Endodermal cell (in vitro differentiated cells): Measurements from ENCODE around the gene SRP9. TPM values are rescaled to one million over a fixed set of nuclear protein-coding genes. Genes with fewer than 3 reads are reported as not detected.

Experiments used
- DNase-seq: peaks from one replicate; pipeline ENCODE4 v3.0.0-alpha.2; 2017
- H3K27ac ChIP-seq: 2 replicates; pipeline ENCODE4 v1.5.1; 2013; ENCODE audit warnings: mild to moderate bottlenecking, low read depth, low read length, moderate library complexity
- H3K27me3 ChIP-seq: 2 replicates; pipeline ENCODE4 v1.6.1; 2013; ENCODE audit warnings: mild to moderate bottlenecking, low read length, moderate library complexity; ENCODE audit not compliant: insufficient read depth, control insufficient read depth, poor library complexity, severe bottlenecking
- H3K36me3 ChIP-seq: 2 replicates; pipeline ENCODE4 v1.7.0; 2013; ENCODE audit warnings: mild to moderate bottlenecking, low read length, moderate library complexity; ENCODE audit not compliant: control insufficient read depth, insufficient read depth
- H3K4me1 ChIP-seq: one replicate; pipeline ENCODE4 v1.7.0; 2013; ENCODE audit warnings: low read length; ENCODE audit not compliant: control insufficient read depth, insufficient read depth
- H3K4me3 ChIP-seq: 2 replicates; pipeline ENCODE4 v1.5.1; 2013; ENCODE audit warnings: mild to moderate bottlenecking, low read length, moderate library complexity
- H3K9ac ChIP-seq: 2 replicates; pipeline ENCODE4 v1.6.1; 2013; ENCODE audit warnings: mild to moderate bottlenecking, low read length, moderate library complexity; ENCODE audit not compliant: poor library complexity, severe bottlenecking; ENCODE audit errors: extremely low read depth
- H3K9me3 ChIP-seq: 2 replicates; pipeline ENCODE4 v1.6.1; 2013; ENCODE audit warnings: mild to moderate bottlenecking, low read length, moderate library complexity; ENCODE audit not compliant: control insufficient read depth
- H3K27ac Mint-ChIP-seq: 2 replicates; pipeline ENCODE4 v1.8.0; 2020; ENCODE audit warnings: mixed read lengths
- H3K27me3 Mint-ChIP-seq: 2 replicates; pipeline ENCODE4 v1.8.0; 2021; ENCODE audit warnings: mild to moderate bottlenecking, mixed read lengths; ENCODE audit not compliant: insufficient read depth
- H3K36me3 Mint-ChIP-seq: 2 replicates; pipeline ENCODE4 v1.8.0; 2020; ENCODE audit warnings: low read depth, mixed read lengths
- H3K4me1 Mint-ChIP-seq: 2 replicates; pipeline ENCODE4 v1.8.0; 2020; ENCODE audit warnings: mixed read lengths
- H3K4me3 Mint-ChIP-seq: 2 replicates; pipeline ENCODE4 v1.8.0; 2020; ENCODE audit warnings: mild to moderate bottlenecking, moderate library complexity, mixed read lengths
- H3K9me3 Mint-ChIP-seq: 2 replicates; pipeline ENCODE4 v1.8.0; 2020; ENCODE audit warnings: mild to moderate bottlenecking, mixed read lengths
- CTCF ChIP-seq: fragments of 200-600 bp; sonication (generic); conservative IDR thresholded peaks from 2 replicates; pipeline ENCODE4 v1.5.0; 2021; ENCODE audit warnings: antibody characterized with exemption, mild to moderate bottlenecking
- WGBS, 2 experiments: methylation state at CpG; one replicate each; pipeline versions ENCODE4 v1.1.5 to v1.1.7; 2013; ENCODE audit warnings: missing lambda C conversion rate in 2 of 2, mixed read lengths in 1 of 2; ENCODE audit not compliant: insufficient coverage in 1 of 2, insufficient read length in 1 of 2; 5-methylcytosine and 5-hydroxymethylcytosine counted together
- total RNA-seq, 2 donors: library from RNA; stranded (reverse); fragmentation: NEBNext Ultra II Directional in 1 of 2; extraction: Animal tissue kit (Norgen Biotek cat#: 25700) in 1 of 2; gene quantifications; 2 replicates in 1 of 2; 3 replicates in 1 of 2; pipeline ENCODE4 v1.2.1, GENCODE V29; 2021

SRP9 gene
- total RNA-seq, 2 donors from 2014 or later: 286 to 319 TPM

GRCh38 chr1:225815526-225816178 lies 38.0 kb downstream of the SRP9 start:
- H3K4me1 Mint-ChIP-seq: peaks cover 49% of the 10 kb centered on the region
- peaks cover 28% of the 10 kb centered on the region for H3K4me1 ChIP-seq
- no peaks in the 10 kb centered on the region for H3K9me3 ChIP-seq
- H3K27me3 Mint-ChIP-seq: no peaks in the 10 kb centered on the region
- H3K27ac Mint-ChIP-seq: peak overlapping the region; percentile 20
- H3K27ac ChIP-seq: no peak overlapping the region
- no peak overlapping the region for H3K9ac ChIP-seq
- 92 to 94% methylated on average over 13 to 17 of the region's 17 CpGs for WGBS, 2 experiments
- H3K9me3 Mint-ChIP-seq: no peaks in the 10 kb centered on the region
- no peak overlapping the region for H3K4me3 ChIP-seq
- H3K36me3 Mint-ChIP-seq: peaks cover 27% of the 10 kb centered on the region
- no peaks in the 10 kb centered on the region for H3K27me3 ChIP-seq
- no peak for TF ChIP-seq CTCF
- DNase-seq: peak; percentile 46
- H3K4me3 Mint-ChIP-seq: no peak overlapping the region
- peaks cover 57% of the 10 kb centered on the region for H3K36me3 ChIP-seq

- peaks cover 45% of the 10 kb centered on the region for H3K4me1 Mint-ChIP-seq
- H3K9me3 ChIP-seq: no peaks in the 10 kb centered on the region
- H3K27me3 Mint-ChIP-seq: no peaks in the 10 kb centered on the region
- no peaks in the 10 kb centered on the region for H3K9me3 Mint-ChIP-seq
- H3K27ac Mint-ChIP-seq: peak overlapping the region; percentile 93
- H3K27ac ChIP-seq: no peak overlapping the region
- no peak overlapping the region for H3K4me3 Mint-ChIP-seq
- whole genome bisulfite sequencing, 2 experiments: 89 to 93% methylated on average over 10 to 17 of the region's 17 CpGs
- H3K9ac ChIP-seq: no peak overlapping the region
- H3K27me3 ChIP-seq: no peaks in the 10 kb centered on the region
- H3K4me1 ChIP-seq: peaks cover 27% of the 10 kb centered on the region
- peaks cover 33% of the 10 kb centered on the region for H3K36me3 Mint-ChIP-seq
- peaks cover 67% of the 10 kb centered on the region for H3K36me3 ChIP-seq
- H3K4me3 ChIP-seq: no peak overlapping the region
- DNase-seq: no peak
- no peak for TF ChIP-seq CTCF
Measured at GRCh38 chr1:225816643-225817538, 39.3 kb downstream of the SRP9 start.

GRCh38 chr1:225817611-225818061 lies 40.0 kb downstream of the SRP9 start:
- WGBS, 2 experiments: 83 to 94% methylated on average over 6 to 8 of the region's 8 CpGs
- H3K27ac Mint-ChIP-seq: peak overlapping the region; percentile 93
- DNase-seq: peak; percentile 77
- no peak for TF ChIP-seq CTCF
- Histone ChIP-seq H3K36me3 (peaks cover 68% of the 10 kb centered on the region), H3K27me3 (no peaks in the 10 kb centered on the region), H3K9me3 (no peaks in the 10 kb centered on the region), H3K4me1 (peaks cover 20% of the 10 kb centered on the region), H3K4me3 (no peak overlapping the region), H3K9ac (no peak overlapping the region), H3K27ac (no peak overlapping the region)
- H3K27me3 Mint-ChIP-seq: no peaks in the 10 kb centered on the region
- peaks cover 47% of the 10 kb centered on the region for H3K4me1 Mint-ChIP-seq
- peaks cover 40% of the 10 kb centered on the region for H3K36me3 Mint-ChIP-seq
- no peaks in the 10 kb centered on the region for H3K9me3 Mint-ChIP-seq
- no peak overlapping the region for H3K4me3 Mint-ChIP-seq
